HepG2 (cell line): ENCODE measurements around the gene TMEM59. TPM values are rescaled to one million over a fixed set of nuclear protein-coding genes. Genes with fewer than 3 reads are reported as not detected.

ENCODE experiments used
- CEBPG ChIP-seq: IDR thresholded peaks from 2 replicates; pipeline ENCODE4 v1.6.1; 2016
- HHEX ChIP-seq: IDR thresholded peaks from 2 replicates; pipeline ENCODE4 v1.6.1; 2016; ENCODE audit warnings: control low read depth
- MXD3 ChIP-seq: IDR thresholded peaks from 2 replicates; pipeline ENCODE4 v1.6.1; 2016; ENCODE audit warnings: mild to moderate bottlenecking, missing biosample characterization, missing genetic modification reagents
- PBX3 ChIP-seq: sonication (generic); formaldehyde crosslinking; IDR thresholded peaks from 2 replicates; pipeline ENCODE4 v1.8.1; 2023; ENCODE audit warnings: missing genetic modification reagents, inconsistent platforms, borderline replicate concordance
- PRPF4 ChIP-seq: fragments of 200-400 bp; formaldehyde crosslinking; IDR thresholded peaks from 2 replicates; pipeline ENCODE4 v1.6.1; 2016; ENCODE audit warnings: low read length, low read depth; ENCODE audit not compliant: poor library complexity, severe bottlenecking
- ZBTB21 ChIP-seq: sonication (generic); formaldehyde crosslinking; IDR thresholded peaks from 2 replicates; pipeline ENCODE4 v1.4.0; 2020; ENCODE audit warnings: missing genetic modification reagents
- ZBTB49 ChIP-seq: sonication (generic); formaldehyde crosslinking; IDR thresholded peaks from 2 replicates; pipeline ENCODE4 v1.4.0; 2020; ENCODE audit warnings: missing genetic modification reagents, borderline replicate concordance
- ZFP90 ChIP-seq: sonication (generic); formaldehyde crosslinking; IDR thresholded peaks from 2 replicates; pipeline ENCODE4 v1.8.0; 2022; ENCODE audit warnings: missing genetic modification reagents, mild to moderate bottlenecking, inconsistent platforms, borderline replicate concordance
- ZNF143 ChIP-seq: sonication (generic); formaldehyde crosslinking; IDR thresholded peaks from 2 replicates; pipeline ENCODE4 v1.4.0; 2020; ENCODE audit warnings: missing genetic modification reagents
- ZNF281 ChIP-seq: sonication (generic); formaldehyde crosslinking; IDR thresholded peaks from 2 replicates; pipeline ENCODE4 v1.4.0; 2020; ENCODE audit warnings: missing genetic modification reagents, borderline replicate concordance
- ZNF33B ChIP-seq: sonication (generic); formaldehyde crosslinking; IDR thresholded peaks from 2 replicates; pipeline ENCODE4 v1.5.1; 2020; ENCODE audit warnings: mild to moderate bottlenecking, missing genetic modification reagents
- ZNF407 ChIP-seq: sonication (generic); formaldehyde crosslinking; IDR thresholded peaks from one replicate; pipeline ENCODE4 v1.5.1; 2020; ENCODE audit warnings: mild to moderate bottlenecking, missing genetic modification reagents; ENCODE audit errors: not compliant biosample characterization
- polyA plus RNA-seq, 8 experiments: library from polyadenylated mRNA; depleted of rRNA in 3 of 8; stranded (reverse) in 7 of 8; unstranded in 1 of 8; fragments of >200 nt; fragmentation: Illumina TruSeq in 4 of 8; extraction: Trizol in 4 of 8; gene quantifications; 2 replicates each; pipeline versions ENCODE4 v1.2.1 to v1.2.3, GENCODE V29; 2011 to 2016; ENCODE audit warnings: low read depth in 4 of 8, missing spikeins in 1 of 8, mixed read lengths in 1 of 8; ENCODE audit not compliant: insufficient read depth in 1 of 8
- total RNA-seq, 5 experiments: library from RNA; depleted of rRNA; stranded (reverse); fragments of >200 nt; fragmentation: Illumina TruSeq; extraction: Trizol; gene quantifications; 2 replicates each; pipeline ENCODE4 v1.2.3, GENCODE V29; 2016; ENCODE audit warnings: low read depth in 1 of 5

The TMEM59 gene
- total and polyA plus RNA-seq, 2 of the 13 experiments (the other 11 are each of a cell fraction or from before 2014, with no cell fraction given), result 147 to 363 TPM

- no peak for TF ChIP-seq ZNF407 (CRISPR knock-in tag)
- TF ChIP-seq ZNF33B (CRISPR knock-in tag), result no peak
- no peak for TF ChIP-seq PBX3
- TF ChIP-seq HHEX (CRISPR knock-in tag), result no peak
- TF ChIP-seq ZNF143 (CRISPR knock-in tag), result no peak
- no peak for TF ChIP-seq ZFP90 (CRISPR knock-in tag)
- TF ChIP-seq ZBTB21, result no peak
- TF ChIP-seq CEBPG (CRISPR knock-in tag), result peak; percentile 66; the same call in 1 of the 2 replicates
- TF ChIP-seq ZBTB49, result no peak
- TF ChIP-seq MXD3 (CRISPR knock-in tag), result no peak
- TF ChIP-seq ZNF281 (CRISPR knock-in tag), result no peak
- no peak for TF ChIP-seq PRPF4
These were observed 17.3 kb upstream of the TMEM59 start (continued) for GRCh38 chr1:54070171-54070837.
